Neural cell (in vitro differentiated cells): ENCODE results near the gene CCS. TPM values are rescaled to one million over a fixed set of nuclear protein-coding genes. Genes with fewer than 3 reads are reported as not detected.

Experiments
- H2AFZ ChIP-seq: fragments of 200-600, 300-800 bp; sonication (generic), shearing (Covaris generic); 2 replicates; pipeline ENCODE4 v1.6.0; 2014; ENCODE audit warnings: low read depth, mild to moderate bottlenecking, antibody characterized with exemption, low read length, moderate library complexity
- H3F3A ChIP-seq: fragments of 200-600 bp; shearing (Covaris generic); 2 replicates; pipeline ENCODE4 v1.6.1; 2016; ENCODE audit warnings: mild to moderate bottlenecking, moderate library complexity, mixed read lengths, antibody characterized with exemption, low read length; ENCODE audit not compliant: insufficient read depth, poor library complexity, severe bottlenecking
- H3K27ac ChIP-seq: fragments of 200-600, 300-800 bp; sonication (generic), shearing (Covaris generic); 2 replicates; pipeline ENCODE4 v1.5.1; 2014; ENCODE audit warnings: mild to moderate bottlenecking, low read length, moderate library complexity
- H3K27me3 ChIP-seq: fragments of 300-800, 200-600 bp; sonication (generic), shearing (Covaris generic); 2 replicates; pipeline ENCODE4 v1.6.0; 2014; ENCODE audit warnings: mild to moderate bottlenecking, low read depth, low read length, moderate library complexity; ENCODE audit not compliant: insufficient read depth
- H3K36me3 ChIP-seq: fragments of 300-800, 200-600 bp; sonication (generic), shearing (Covaris generic); 2 replicates; pipeline ENCODE4 v1.5.1; 2014; ENCODE audit warnings: mild to moderate bottlenecking, antibody characterized with exemption, low read length, moderate library complexity; ENCODE audit not compliant: insufficient read depth
- H3K4me2 ChIP-seq: fragments of 300-800, 200-600 bp; sonication (generic), shearing (Covaris generic); 2 replicates; pipeline ENCODE4 v1.6.0; 2014; ENCODE audit warnings: mild to moderate bottlenecking, low read length
- H3K4me3 ChIP-seq: fragments of 300-800, 200-600 bp; sonication (generic), shearing (Covaris generic); 2 replicates; pipeline ENCODE4 v1.5.1; 2014; ENCODE audit warnings: mild to moderate bottlenecking, low read length, moderate library complexity
- H3K79me2 ChIP-seq: fragments of 200-600 bp; shearing (Covaris generic); replicated peaks from 2 replicates; pipeline ENCODE4 v1.6.0; 2014; ENCODE audit warnings: mild to moderate bottlenecking, low read length, moderate library complexity; ENCODE audit not compliant: insufficient read depth
- H3K9ac ChIP-seq: fragments of 300-800, 200-600 bp; sonication (generic), shearing (Covaris generic); 2 replicates; pipeline ENCODE4 v1.6.1; 2016; ENCODE audit warnings: mild to moderate bottlenecking, low read length, mixed read lengths
- H3K9me2 ChIP-seq: fragments of 200-600 bp; shearing (Covaris generic); 2 replicates; pipeline ENCODE4 v1.6.1; 2016; ENCODE audit warnings: mild to moderate bottlenecking, low read length, mixed read lengths; ENCODE audit not compliant: insufficient read depth
- H3K9me3 ChIP-seq: fragments of 200-600, 300-800 bp; sonication (generic), shearing (Covaris generic); 2 replicates; pipeline ENCODE4 v1.6.1; 2016; ENCODE audit warnings: mild to moderate bottlenecking, mixed run types, low read length, moderate library complexity, mixed read lengths
- H4K20me1 ChIP-seq: fragments of 200-600 bp; shearing (Covaris generic); 2 replicates; pipeline ENCODE4 v1.6.1; 2016; ENCODE audit warnings: mild to moderate bottlenecking, mixed run types; ENCODE audit not compliant: insufficient read depth
- EP300 ChIP-seq: fragments of 450-650 bp; conservative IDR thresholded peaks from 2 replicates; pipeline ENCODE4 v1.6.1; 2014; ENCODE audit warnings: antibody characterized with exemption, mild to moderate bottlenecking, moderate library complexity; ENCODE audit not compliant: poor library complexity, severe bottlenecking
- EZH2 ChIP-seq: fragments of 200-600, 300-800 bp; shearing (Covaris generic), sonication (generic); IDR thresholded peaks from 2 replicates; pipeline ENCODE4 v1.6.1; 2014; ENCODE audit warnings: antibody characterized with exemption, low read length, borderline replicate concordance, mild to moderate bottlenecking; ENCODE audit not compliant: insufficient read depth, poor library complexity, severe bottlenecking
- MXI1 ChIP-seq: fragments of 450-650 bp; conservative IDR thresholded peaks from 2 replicates; pipeline ENCODE4 v1.6.1; 2014; ENCODE audit warnings: antibody characterized with exemption, mild to moderate bottlenecking; ENCODE audit not compliant: poor library complexity, severe bottlenecking
- POLR2AphosphoS5 ChIP-seq: IDR thresholded peaks from 2 replicates; pipeline ENCODE4 v1.6.1; 2012
- RAD21 ChIP-seq: fragments of 450-650 bp; conservative IDR thresholded peaks from 2 replicates; pipeline ENCODE4 v1.6.1; 2014; ENCODE audit warnings: antibody characterized with exemption, mild to moderate bottlenecking, moderate library complexity
- SMC3 ChIP-seq: fragments of 450-650 bp; conservative IDR thresholded peaks from 2 replicates; pipeline ENCODE4 v1.6.1; 2014; ENCODE audit warnings: antibody characterized with exemption, mild to moderate bottlenecking, moderate library complexity; ENCODE audit not compliant: poor library complexity
- TAF1 ChIP-seq: IDR thresholded peaks from 2 replicates; pipeline ENCODE4 v1.6.1; 2012; ENCODE audit warnings: low read depth
- polyA plus RNA-seq: library from polyadenylated mRNA; depleted of rRNA; stranded (reverse); fragments of >200 nt; gene quantifications from 2 replicates; pipeline ENCODE4 v1.2.3, GENCODE V29; 2014
- TF ChIP-seq, protein P1 (sequence below): fragments of 450-650 bp; IDR thresholded peaks from 2 replicates; pipeline ENCODE4 v1.5.1; 2014; ENCODE audit warnings: antibody characterized with exemption, mild to moderate bottlenecking, moderate library complexity; ENCODE audit not compliant: poor library complexity, severe bottlenecking
- TF ChIP-seq, protein P2 (sequence below): IDR thresholded peaks from 2 replicates; pipeline ENCODE4 v1.6.1; 2012; ENCODE audit warnings: borderline replicate concordance

Gene CCS
- polyA plus RNA-seq, 1 donor from 2014 or later: 40.8 TPM

DNA sequence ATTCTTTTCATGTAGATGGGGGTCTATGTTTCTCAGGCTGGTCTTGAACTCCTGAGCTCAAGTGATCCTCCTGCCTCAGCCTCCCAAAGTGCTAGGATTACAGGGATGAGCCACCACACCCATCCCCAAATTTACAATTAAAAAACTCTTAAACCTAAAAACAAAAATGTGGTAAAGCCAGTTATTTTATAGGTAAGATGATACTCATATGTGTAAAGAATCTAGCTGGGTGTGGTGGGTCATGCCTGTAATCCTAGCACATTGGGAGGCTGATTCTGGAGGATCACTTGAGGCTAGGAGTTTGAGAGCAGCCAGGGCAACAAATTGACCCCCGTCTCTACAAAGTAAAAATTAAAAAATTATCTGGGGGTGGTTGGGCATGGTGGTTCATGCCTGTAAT lies 19.5 kb downstream of the CCS start:
- TF ChIP-seq MXI1: no peak
- TF ChIP-seq, protein P1, sequence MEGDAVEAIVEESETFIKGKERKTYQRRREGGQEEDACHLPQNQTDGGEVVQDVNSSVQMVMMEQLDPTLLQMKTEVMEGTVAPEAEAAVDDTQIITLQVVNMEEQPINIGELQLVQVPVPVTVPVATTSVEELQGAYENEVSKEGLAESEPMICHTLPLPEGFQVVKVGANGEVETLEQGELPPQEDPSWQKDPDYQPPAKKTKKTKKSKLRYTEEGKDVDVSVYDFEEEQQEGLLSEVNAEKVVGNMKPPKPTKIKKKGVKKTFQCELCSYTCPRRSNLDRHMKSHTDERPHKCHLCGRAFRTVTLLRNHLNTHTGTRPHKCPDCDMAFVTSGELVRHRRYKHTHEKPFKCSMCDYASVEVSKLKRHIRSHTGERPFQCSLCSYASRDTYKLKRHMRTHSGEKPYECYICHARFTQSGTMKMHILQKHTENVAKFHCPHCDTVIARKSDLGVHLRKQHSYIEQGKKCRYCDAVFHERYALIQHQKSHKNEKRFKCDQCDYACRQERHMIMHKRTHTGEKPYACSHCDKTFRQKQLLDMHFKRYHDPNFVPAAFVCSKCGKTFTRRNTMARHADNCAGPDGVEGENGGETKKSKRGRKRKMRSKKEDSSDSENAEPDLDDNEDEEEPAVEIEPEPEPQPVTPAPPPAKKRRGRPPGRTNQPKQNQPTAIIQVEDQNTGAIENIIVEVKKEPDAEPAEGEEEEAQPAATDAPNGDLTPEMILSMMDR: no peak
- TF ChIP-seq, protein P2, sequence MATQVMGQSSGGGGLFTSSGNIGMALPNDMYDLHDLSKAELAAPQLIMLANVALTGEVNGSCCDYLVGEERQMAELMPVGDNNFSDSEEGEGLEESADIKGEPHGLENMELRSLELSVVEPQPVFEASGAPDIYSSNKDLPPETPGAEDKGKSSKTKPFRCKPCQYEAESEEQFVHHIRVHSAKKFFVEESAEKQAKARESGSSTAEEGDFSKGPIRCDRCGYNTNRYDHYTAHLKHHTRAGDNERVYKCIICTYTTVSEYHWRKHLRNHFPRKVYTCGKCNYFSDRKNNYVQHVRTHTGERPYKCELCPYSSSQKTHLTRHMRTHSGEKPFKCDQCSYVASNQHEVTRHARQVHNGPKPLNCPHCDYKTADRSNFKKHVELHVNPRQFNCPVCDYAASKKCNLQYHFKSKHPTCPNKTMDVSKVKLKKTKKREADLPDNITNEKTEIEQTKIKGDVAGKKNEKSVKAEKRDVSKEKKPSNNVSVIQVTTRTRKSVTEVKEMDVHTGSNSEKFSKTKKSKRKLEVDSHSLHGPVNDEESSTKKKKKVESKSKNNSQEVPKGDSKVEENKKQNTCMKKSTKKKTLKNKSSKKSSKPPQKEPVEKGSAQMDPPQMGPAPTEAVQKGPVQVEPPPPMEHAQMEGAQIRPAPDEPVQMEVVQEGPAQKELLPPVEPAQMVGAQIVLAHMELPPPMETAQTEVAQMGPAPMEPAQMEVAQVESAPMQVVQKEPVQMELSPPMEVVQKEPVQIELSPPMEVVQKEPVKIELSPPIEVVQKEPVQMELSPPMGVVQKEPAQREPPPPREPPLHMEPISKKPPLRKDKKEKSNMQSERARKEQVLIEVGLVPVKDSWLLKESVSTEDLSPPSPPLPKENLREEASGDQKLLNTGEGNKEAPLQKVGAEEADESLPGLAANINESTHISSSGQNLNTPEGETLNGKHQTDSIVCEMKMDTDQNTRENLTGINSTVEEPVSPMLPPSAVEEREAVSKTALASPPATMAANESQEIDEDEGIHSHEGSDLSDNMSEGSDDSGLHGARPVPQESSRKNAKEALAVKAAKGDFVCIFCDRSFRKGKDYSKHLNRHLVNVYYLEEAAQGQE: no peak
- no peak for TF ChIP-seq SMC3
- Histone ChIP-seq H3K27me3 (no peaks in the 10 kb centered on the region), H3K27ac (no peak overlapping the region), H3F3A (no peaks in the 10 kb centered on the region), H3K4me2 (no peak overlapping the region), H3K36me3 (no peaks in the 10 kb centered on the region), H2AFZ (no peak overlapping the region), H3K4me3 (no peak overlapping the region), H3K9me2 (no peaks in the 10 kb centered on the region), H4K20me1 (peaks cover 6% of the 10 kb centered on the region), H3K9ac (no peak overlapping the region), H3K9me3 (no peaks in the 10 kb centered on the region), H3K79me2 (peaks cover 4% of the 10 kb centered on the region)

DNA sequence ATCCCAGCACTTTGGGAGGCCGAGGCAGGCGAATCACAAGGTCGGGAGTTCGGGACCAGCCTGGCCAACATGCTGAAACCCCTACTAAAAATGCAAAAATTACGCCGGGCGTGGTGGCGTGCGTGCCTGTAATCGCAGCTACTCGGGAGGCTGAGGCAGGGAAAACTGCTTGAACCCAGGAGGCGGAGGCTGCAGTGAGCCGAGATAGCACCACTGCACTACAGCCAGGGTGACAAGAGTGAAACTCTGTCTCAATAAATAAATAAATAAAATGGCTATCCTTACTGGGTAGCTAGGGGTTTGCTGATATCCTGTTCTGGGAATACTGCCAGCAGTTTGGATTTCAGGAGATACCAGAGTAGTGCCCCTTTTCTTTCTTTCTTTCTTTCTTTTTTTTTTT lies 21.1 kb downstream of the CCS start:
- no peaks in the 10 kb centered on the region for H3K9me3 ChIP-seq

More for the DNA sequence above, 21.1 kb downstream of the CCS start:
- Histone ChIP-seq H3F3A (no peaks in the 10 kb centered on the region), H3K79me2 (peaks cover 21% of the 10 kb centered on the region), H3K4me3 (no peak overlapping the region), H3K27ac (no peak overlapping the region), H3K9ac (no peak overlapping the region), H3K36me3 (no peaks in the 10 kb centered on the region), H2AFZ (no peak overlapping the region), H3K4me2 (no peak overlapping the region), H3K9me2 (no peaks in the 10 kb centered on the region), H4K20me1 (peaks cover 22% of the 10 kb centered on the region), H3K27me3 (no peaks in the 10 kb centered on the region)
- TF ChIP-seq TAF1 (no peak), RAD21 (no peak), SMC3 (no peak), EP300 (no peak), MXI1 (no peak), POLR2AphosphoS5 (no peak), EZH2 (no peak)
- TF ChIP-seq, protein P2: no peak
- TF ChIP-seq, protein P1: no peak
